NT2/D1 (cell line): Measurements from ENCODE around the gene JPT2.
"Not testable (repeated sequence)": the region's sequence is repeated elsewhere in the genome, so short reads cannot be mapped to it uniquely, and the experiment has no call there.

Source experiments
- DNase-seq: peaks from one replicate; pipeline ENCODE4 v3.0.0-alpha.2; 2011; ENCODE audit warnings: low read depth, low spot score
- H3K27me3 ChIP-seq: 2 replicates; pipeline ENCODE4 v1.6.0; 2011; ENCODE audit warnings: mild to moderate bottlenecking; ENCODE audit not compliant: insufficient read length, insufficient read depth
- H3K36me3 ChIP-seq: 2 replicates; pipeline ENCODE4 v1.6.1; 2011; ENCODE audit warnings: mild to moderate bottlenecking, low read length, mixed read lengths; ENCODE audit not compliant: insufficient read depth, insufficient read length
- H3K4me1 ChIP-seq: 2 replicates; pipeline ENCODE4 v1.5.1; 2011; ENCODE audit not compliant: insufficient read depth, insufficient read length
- H3K4me3 ChIP-seq: 2 replicates; pipeline ENCODE4 v1.5.1; 2011; ENCODE audit warnings: low read depth; ENCODE audit not compliant: insufficient read length
- H3K9ac ChIP-seq: 2 replicates; pipeline ENCODE4 v1.6.0; 2011; ENCODE audit warnings: low read depth; ENCODE audit not compliant: insufficient read length
- H3K9me3 ChIP-seq: 2 replicates; pipeline ENCODE4 v1.5.1; 2011; ENCODE audit warnings: mild to moderate bottlenecking, low read length; ENCODE audit not compliant: insufficient read depth
- SUZ12 ChIP-seq: IDR thresholded peaks from 2 replicates; pipeline ENCODE4 v1.6.1; 2011; ENCODE audit not compliant: insufficient read length, insufficient read depth; ENCODE audit errors: extremely low read depth
- YY1 ChIP-seq: IDR thresholded peaks from 2 replicates; pipeline ENCODE4 v1.6.1; 2011; ENCODE audit not compliant: insufficient read length, insufficient read depth
- ZNF274 ChIP-seq: IDR thresholded peaks from 2 replicates; pipeline ENCODE4 v1.6.1; 2011; ENCODE audit warnings: mild to moderate bottlenecking, low read depth, low read length

The JPT2 gene

GRCh38 chr16:1731603-1732002, 53.5 kb downstream of the JPT2 start:
- Histone ChIP-seq H3K9me3 (peaks cover 16% of the 10 kb centered on the region), H3K36me3 (peaks cover 79% of the 10 kb centered on the region), H3K27me3 (no peaks in the 10 kb centered on the region), H3K9ac (no peak overlapping the region), H3K4me3 (no peak overlapping the region), H3K4me1 (no peaks in the 10 kb centered on the region)
- TF ChIP-seq SUZ12 (no peak), ZNF274 (no peak), YY1 (no peak)
- no peak for DNase-seq

GRCh38 chr16:1732071-1732470, 54.0 kb downstream of the JPT2 start:
- no peaks in the 10 kb centered on the region for H3K27me3 ChIP-seq
- no peaks in the 10 kb centered on the region for H3K4me1 ChIP-seq
- peaks cover 21% of the 10 kb centered on the region for H3K9me3 ChIP-seq
- TF ChIP-seq ZNF274 (no peak), YY1 (no peak), SUZ12 (no peak)
- no peak overlapping the region for H3K9ac ChIP-seq
- DNase-seq, result no peak
- H3K36me3 ChIP-seq, result peaks cover 77% of the 10 kb centered on the region
- no peak overlapping the region for H3K4me3 ChIP-seq

- DNase-seq, H3K9ac ChIP-seq, H3K27me3 ChIP-seq, H3K4me3 ChIP-seq, H3K4me1 ChIP-seq: not testable (repeated sequence)
- H3K9me3 ChIP-seq, result peaks cover 26% of the 10 kb centered on the region
- peaks cover 72% of the 10 kb centered on the region for H3K36me3 ChIP-seq
Measured at GRCh38 chr16:1732551-1732987, 54.5 kb downstream of the JPT2 start.

GRCh38 chr16:1734123-1734522, 56.0 kb downstream of the JPT2 start:
- peaks cover 42% of the 10 kb centered on the region for H3K9me3 ChIP-seq
- H3K4me3 ChIP-seq, result no peak overlapping the region
- no peak for DNase-seq
- H3K9ac ChIP-seq, result no peak overlapping the region
- no peaks in the 10 kb centered on the region for H3K4me1 ChIP-seq
- H3K36me3 ChIP-seq, result peaks cover 57% of the 10 kb centered on the region
- TF ChIP-seq SUZ12 (no peak), ZNF274 (no peak)
- no peaks in the 10 kb centered on the region for H3K27me3 ChIP-seq

GRCh38 chr16:1734816-1735215, 56.7 kb downstream of the JPT2 start:
- TF ChIP-seq ZNF274, result no peak
- TF ChIP-seq YY1, result no peak
- no peak for TF ChIP-seq SUZ12
- no peak for DNase-seq
- Histone ChIP-seq H3K9ac (no peak overlapping the region), H3K36me3 (peaks cover 54% of the 10 kb centered on the region), H3K4me1 (no peaks in the 10 kb centered on the region), H3K9me3 (peaks cover 48% of the 10 kb centered on the region), H3K27me3 (no peaks in the 10 kb centered on the region), H3K4me3 (no peak overlapping the region)

- H3K9ac ChIP-seq, result no peak overlapping the region
- peaks cover 45% of the 10 kb centered on the region for H3K36me3 ChIP-seq
- H3K9me3 ChIP-seq, result peaks cover 46% of the 10 kb centered on the region
Measured at GRCh38 chr16:1740234-1740633, 62.2 kb downstream of the JPT2 start.

GRCh38 chr16:1740781-1741490, 62.9 kb downstream of the JPT2 start:
- Histone ChIP-seq H3K27me3 (no peaks in the 10 kb centered on the region), H3K9me3 (peaks cover 39% of the 10 kb centered on the region)

More at GRCh38 chr16:1740234-1740633, 62.2 kb downstream of the JPT2 start:
- no peak for TF ChIP-seq SUZ12
- no peak for TF ChIP-seq YY1
- TF ChIP-seq ZNF274, result no peak
- no peak for DNase-seq
- H3K4me3 ChIP-seq, result no peak overlapping the region
- H3K4me1 ChIP-seq, result peaks cover 7% of the 10 kb centered on the region
- H3K27me3 ChIP-seq, result no peaks in the 10 kb centered on the region

GRCh38 chr16:1741553-1742165, 63.6 kb downstream of the JPT2 start:
- peaks cover 31% of the 10 kb centered on the region for H3K9me3 ChIP-seq
- peaks cover 42% of the 10 kb centered on the region for H3K36me3 ChIP-seq
- H3K4me3 ChIP-seq, result no peak overlapping the region
- H3K9ac ChIP-seq, result no peak overlapping the region
- peaks cover 19% of the 10 kb centered on the region for H3K4me1 ChIP-seq
- H3K27me3 ChIP-seq, result no peaks in the 10 kb centered on the region
- TF ChIP-seq YY1, result no peak
- TF ChIP-seq ZNF274, result no peak
- no peak for TF ChIP-seq SUZ12
- DNase-seq, result no peak

More at GRCh38 chr16:1740781-1741490, 62.9 kb downstream of the JPT2 start:
- no peak overlapping the region for H3K9ac ChIP-seq
- no peak overlapping the region for H3K4me3 ChIP-seq
- TF ChIP-seq SUZ12, result no peak
- peaks cover 43% of the 10 kb centered on the region for H3K36me3 ChIP-seq
- H3K4me1 ChIP-seq, result peaks cover 14% of the 10 kb centered on the region
- DNase-seq, result no peak
